ENCODE measurements around the gene DCST2.

Gene DCST2

GRCh38 chr1:155012776-155013602 is 20.6 kb downstream of the DCST2 start:
- Histone ChIP-seq H3K4me2 (ENCODE audit: insufficient read depth, low read length) (no peak overlapping the region), H3K27me3 (ENCODE audit: insufficient read depth, low read length, poor library complexity) (peaks cover 15% of the 10 kb centered on the region), H3K4me3 (ENCODE audit: low read depth in 1 of 2, low read length in 2 of 2) (no peak overlapping the region), H4K20me1 (ENCODE audit: insufficient read depth, low read length) (peaks cover 64% of the 10 kb centered on the region), H3K79me2 (ENCODE audit: insufficient read depth, low read length) (no peaks in the 10 kb centered on the region), H3K36me3 (ENCODE audit: insufficient read depth, low read length) (no peaks in the 10 kb centered on the region), H3K27ac (ENCODE audit: low read length) (no peak overlapping the region), H3K9ac (ENCODE audit: low read depth, low read length) (no peak overlapping the region), H3K4me1 (ENCODE audit: insufficient read depth, low read length) (peaks cover 19% of the 10 kb centered on the region), H2AFZ (ENCODE audit: low read depth, low read length) (no peak overlapping the region), H3K9me3 (ENCODE audit: insufficient read depth, low read length, severe bottlenecking) (no peaks in the 10 kb centered on the region)
- TF ChIP-seq CTCF (IDR thresholded peaks at IDR 0.05; ENCODE audit: borderline replicate concordance, extremely low read depth, low read length, poor library complexity, severe bottlenecking) (no peak), EZH2 (IDR thresholded peaks at IDR 0.05; ENCODE audit: borderline replicate concordance, low read depth, low read length, severe bottlenecking) (no peak)
- ATAC-seq (ENCODE audit: insufficient read depth, low read depth) (no peak), DNase-seq (no peak)

GRCh38 chr1:155012026-155012546 is 21.5 kb downstream of the DCST2 start:
- peaks cover 10% of the 10 kb centered on the region; the same call in 1 of the 2 replicates for H3K4me1 ChIP-seq (ENCODE audit: insufficient read depth, low read length)
- H4K20me1 ChIP-seq (ENCODE audit: insufficient read depth, low read length): peaks cover 64% of the 10 kb centered on the region
- no peak for DNase-seq
- H3K79me2 ChIP-seq (ENCODE audit: insufficient read depth, low read length): no peaks in the 10 kb centered on the region
- no peak overlapping the region for H3K9ac ChIP-seq (ENCODE audit: low read depth, low read length)
- ATAC-seq (ENCODE audit: insufficient read depth, low read depth): no peak
- TF ChIP-seq CTCF (IDR thresholded peaks at IDR 0.05; ENCODE audit: borderline replicate concordance, extremely low read depth, low read length, poor library complexity, severe bottlenecking) (no peak), EZH2 (IDR thresholded peaks at IDR 0.05; ENCODE audit: borderline replicate concordance, low read depth, low read length, severe bottlenecking) (no peak)
- H2AFZ ChIP-seq (ENCODE audit: low read depth, low read length): no peak overlapping the region
- H3K4me2 ChIP-seq (ENCODE audit: insufficient read depth, low read length): no peak overlapping the region
- no peaks in the 10 kb centered on the region for H3K36me3 ChIP-seq (ENCODE audit: insufficient read depth, low read length)
- H3K27me3 ChIP-seq (ENCODE audit: insufficient read depth, low read length, poor library complexity): peaks cover 15% of the 10 kb centered on the region
- no peak overlapping the region for H3K4me3 ChIP-seq (ENCODE audit: low read depth in 1 of 2, low read length in 2 of 2)
- H3K9me3 ChIP-seq (ENCODE audit: insufficient read depth, low read length, severe bottlenecking): no peaks in the 10 kb centered on the region
- H3K27ac ChIP-seq (ENCODE audit: low read length): no peak overlapping the region

GRCh38 chr1:155011437-155012025 is 22.1 kb downstream of the DCST2 start:
- ATAC-seq (ENCODE audit: insufficient read depth, low read depth): no peak
- no peaks in the 10 kb centered on the region for H3K79me2 ChIP-seq (ENCODE audit: insufficient read depth, low read length)
- H3K9ac ChIP-seq (ENCODE audit: low read depth, low read length): no peak overlapping the region
- no peak for DNase-seq
- no peak overlapping the region for H3K4me2 ChIP-seq (ENCODE audit: insufficient read depth, low read length)
- H3K27me3 ChIP-seq (ENCODE audit: insufficient read depth, low read length, poor library complexity): peaks cover 10% of the 10 kb centered on the region
- no peak overlapping the region for H2AFZ ChIP-seq (ENCODE audit: low read depth, low read length)
- H3K9me3 ChIP-seq (ENCODE audit: insufficient read depth, low read length, severe bottlenecking): no peaks in the 10 kb centered on the region
- H3K27ac ChIP-seq (ENCODE audit: low read length): no peak overlapping the region
- no peaks in the 10 kb centered on the region for H3K36me3 ChIP-seq (ENCODE audit: insufficient read depth, low read length)
- peaks cover 7% of the 10 kb centered on the region; the same call in 1 of the 2 replicates for H3K4me1 ChIP-seq (ENCODE audit: insufficient read depth, low read length)
- no peak overlapping the region for H3K4me3 ChIP-seq (ENCODE audit: low read depth in 1 of 2, low read length in 2 of 2)
- TF ChIP-seq CTCF (IDR thresholded peaks at IDR 0.05; ENCODE audit: borderline replicate concordance, extremely low read depth, low read length, poor library complexity, severe bottlenecking) (no peak), EZH2 (IDR thresholded peaks at IDR 0.05; ENCODE audit: borderline replicate concordance, low read depth, low read length, severe bottlenecking) (no peak)
- peaks cover 62% of the 10 kb centered on the region for H4K20me1 ChIP-seq (ENCODE audit: insufficient read depth, low read length)
